ENCODE data around the gene PHOX2A.
A peak's percentile ranks its signal among the peaks of the same experiment; 100 is the strongest.

PHOX2A gene

DNA sequence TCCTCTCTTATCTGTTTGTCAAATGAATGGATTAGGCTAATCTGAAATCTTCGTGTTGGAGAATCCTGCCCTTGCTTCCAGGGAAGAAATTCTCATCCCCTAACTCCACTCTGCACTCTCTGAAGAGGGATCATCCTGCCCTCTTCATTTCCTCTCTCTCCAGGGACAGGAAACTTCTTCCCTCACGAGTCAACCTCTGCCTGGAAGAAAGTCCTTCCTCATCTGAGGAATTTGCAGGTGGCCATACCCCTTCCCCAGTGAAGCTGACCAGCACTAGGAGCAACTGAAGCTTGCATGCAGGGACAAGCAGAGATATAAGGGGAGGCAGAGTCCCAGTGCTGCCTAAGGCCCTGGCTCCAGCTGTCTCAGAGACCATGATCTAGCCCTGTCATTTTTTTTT, 3.6 kb upstream of the PHOX2A start:
- DNase-seq, result no peak

DNA sequence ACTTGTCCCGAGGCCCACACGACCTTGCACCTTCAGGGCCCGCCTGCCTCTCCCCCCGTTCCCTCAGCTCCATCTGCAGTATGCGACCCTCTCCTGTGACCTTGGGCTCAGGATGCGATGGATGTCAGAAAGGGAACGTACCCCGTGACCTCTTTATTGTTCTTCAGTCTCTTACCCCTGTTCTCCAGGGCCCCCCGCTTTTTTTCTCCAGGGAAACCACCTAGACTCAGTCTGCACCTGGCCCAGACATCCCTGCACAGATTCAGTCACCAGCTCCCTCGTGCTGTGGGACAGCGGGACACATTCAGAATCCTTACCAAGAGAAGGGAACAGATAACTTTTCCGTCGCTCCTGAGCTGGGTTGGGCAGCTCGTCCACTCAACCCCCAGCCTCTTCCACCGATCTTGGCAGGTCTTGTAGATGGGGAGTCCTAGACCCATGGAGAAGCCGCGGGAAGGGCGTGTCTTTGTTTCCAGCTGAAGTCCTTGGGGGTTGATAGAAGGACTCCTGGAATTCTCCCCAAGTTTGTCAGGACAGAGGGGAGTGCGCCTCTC, 1.4 kb upstream of the PHOX2A start:
- DNase-seq, result no peak

DNA sequence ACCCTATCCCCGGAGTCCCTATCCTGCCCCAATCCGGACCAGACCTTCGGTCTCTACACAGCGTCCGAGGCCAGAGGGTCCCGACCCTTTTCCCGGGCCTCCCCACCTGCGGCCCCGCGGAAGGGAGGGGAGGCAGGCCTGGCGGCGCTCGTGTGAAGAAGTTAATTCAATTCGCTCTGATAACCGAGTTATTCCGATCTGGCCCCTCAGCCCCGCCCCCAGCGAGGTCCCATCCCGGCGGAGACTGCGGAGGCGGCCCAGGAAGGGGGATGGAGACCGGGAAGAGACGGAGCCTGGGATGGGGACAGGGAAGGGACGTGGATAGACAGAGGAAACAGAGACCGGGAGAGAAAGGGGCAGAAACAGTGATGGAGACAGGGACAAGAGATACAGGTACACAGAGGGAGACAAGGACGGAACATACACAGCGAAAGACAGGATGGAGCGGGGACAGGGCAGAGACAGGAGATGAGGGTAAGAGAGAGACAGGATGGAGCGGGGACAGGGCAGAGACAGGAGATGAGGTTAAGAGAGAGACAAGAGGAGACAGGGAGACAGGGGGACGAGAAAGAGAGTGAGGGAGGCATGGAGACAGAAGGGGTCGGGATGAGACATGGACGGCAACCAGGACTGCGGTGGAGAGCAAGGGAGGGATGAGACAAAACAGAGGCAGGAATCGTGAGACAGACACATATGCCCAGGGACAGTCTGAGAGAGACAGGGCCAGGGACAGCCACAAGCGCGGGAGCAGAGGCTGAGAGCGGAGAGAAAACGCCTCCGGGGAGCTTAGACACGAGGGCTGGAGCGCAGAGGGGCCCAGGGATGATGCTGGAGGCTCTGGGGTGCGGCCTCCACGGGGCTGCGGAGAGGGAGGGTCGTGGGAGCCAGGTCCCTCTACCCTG, 636 bp upstream of the PHOX2A start:
- no peak for DNase-seq

DNA sequence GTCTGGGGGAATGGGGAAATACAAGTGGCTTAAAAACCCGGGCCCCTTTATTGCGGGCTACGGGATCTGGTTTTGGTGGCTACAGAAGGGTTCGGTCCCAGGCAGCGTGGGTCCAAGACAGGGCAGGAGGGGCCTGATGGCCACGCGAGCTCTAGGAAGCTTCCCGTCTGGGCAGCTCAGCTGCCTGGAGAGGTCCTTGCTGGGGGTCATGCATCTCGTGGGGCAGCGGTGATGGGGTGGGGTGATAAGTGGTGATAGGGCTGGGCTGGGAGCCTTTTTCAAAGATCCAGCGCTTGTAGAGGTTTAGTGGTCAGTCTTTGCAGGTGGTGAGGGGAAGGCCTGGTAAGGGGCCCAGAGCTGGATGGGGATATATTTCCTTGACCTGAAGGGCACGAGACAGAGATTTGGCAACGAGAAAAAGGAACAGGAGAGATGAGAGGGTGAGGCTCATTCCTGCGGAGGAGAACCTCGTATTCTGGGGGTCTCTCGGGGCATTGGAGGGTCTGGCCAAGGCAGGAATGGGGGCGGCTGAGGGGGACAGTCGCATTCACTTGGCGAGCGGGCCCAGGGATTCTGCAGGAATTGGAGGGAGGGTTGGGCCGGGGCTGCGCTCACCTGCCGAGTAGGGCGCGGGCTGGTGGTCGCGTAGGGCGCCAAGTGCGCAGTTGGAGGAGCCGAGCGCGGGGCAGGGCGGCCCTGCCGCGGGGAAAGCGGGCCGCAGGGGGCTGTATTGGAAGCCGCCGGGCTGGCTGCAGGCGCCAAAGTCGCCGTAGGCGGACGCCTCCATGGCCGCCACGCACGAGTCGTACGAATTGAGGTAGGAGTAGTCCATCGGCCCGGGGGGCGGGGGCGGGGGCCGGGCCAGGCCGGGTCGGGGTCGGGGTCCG, 560 bp downstream of the PHOX2A start:
- DNase-seq, result no peak

DNA sequence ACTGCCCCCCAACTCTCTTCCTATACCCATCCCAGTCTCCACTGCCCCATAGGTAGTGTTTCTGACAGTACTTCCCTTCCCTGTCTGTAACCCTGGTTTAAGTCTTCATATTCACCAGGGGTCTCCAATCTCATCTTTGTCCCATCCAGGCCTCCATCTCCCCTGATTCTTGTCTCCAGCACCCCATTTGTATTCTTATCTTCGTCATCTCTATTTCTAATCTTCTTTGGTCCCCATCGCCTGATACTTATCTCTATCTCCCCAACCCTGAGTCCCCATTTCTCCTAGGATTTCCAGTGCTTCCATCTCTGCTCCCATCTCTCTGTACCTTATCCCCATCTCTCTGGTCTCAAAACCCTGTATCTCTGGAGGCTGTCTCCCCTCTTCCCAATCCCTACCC, 1.8 kb downstream of the PHOX2A start:
- no peak for DNase-seq

DNA sequence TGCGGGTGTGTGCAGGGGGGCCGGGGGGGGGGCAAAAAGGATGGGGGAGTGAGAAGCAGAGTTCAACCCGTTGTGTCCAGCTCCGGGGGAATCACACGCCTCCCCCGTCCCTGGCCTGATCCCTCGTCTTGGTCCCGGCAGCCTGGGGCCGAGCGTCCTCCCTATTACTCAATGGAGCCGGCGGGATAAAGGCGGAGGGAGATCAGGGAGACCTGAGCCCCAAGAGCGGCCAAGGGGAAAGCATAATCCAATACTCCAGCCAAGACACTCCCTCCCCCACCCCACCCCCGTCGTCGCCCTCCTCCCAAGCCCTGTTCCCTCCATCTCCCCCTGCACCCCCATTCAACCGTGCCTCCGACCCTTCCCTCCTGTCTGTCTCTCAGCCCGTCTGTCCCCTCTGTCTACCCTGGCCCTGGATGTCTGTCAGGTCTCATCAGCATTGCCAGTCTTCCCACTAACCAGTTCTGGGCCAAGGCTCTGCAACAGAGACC, 2.6 kb downstream of the PHOX2A start:
- no peak for DNase-seq

DNA sequence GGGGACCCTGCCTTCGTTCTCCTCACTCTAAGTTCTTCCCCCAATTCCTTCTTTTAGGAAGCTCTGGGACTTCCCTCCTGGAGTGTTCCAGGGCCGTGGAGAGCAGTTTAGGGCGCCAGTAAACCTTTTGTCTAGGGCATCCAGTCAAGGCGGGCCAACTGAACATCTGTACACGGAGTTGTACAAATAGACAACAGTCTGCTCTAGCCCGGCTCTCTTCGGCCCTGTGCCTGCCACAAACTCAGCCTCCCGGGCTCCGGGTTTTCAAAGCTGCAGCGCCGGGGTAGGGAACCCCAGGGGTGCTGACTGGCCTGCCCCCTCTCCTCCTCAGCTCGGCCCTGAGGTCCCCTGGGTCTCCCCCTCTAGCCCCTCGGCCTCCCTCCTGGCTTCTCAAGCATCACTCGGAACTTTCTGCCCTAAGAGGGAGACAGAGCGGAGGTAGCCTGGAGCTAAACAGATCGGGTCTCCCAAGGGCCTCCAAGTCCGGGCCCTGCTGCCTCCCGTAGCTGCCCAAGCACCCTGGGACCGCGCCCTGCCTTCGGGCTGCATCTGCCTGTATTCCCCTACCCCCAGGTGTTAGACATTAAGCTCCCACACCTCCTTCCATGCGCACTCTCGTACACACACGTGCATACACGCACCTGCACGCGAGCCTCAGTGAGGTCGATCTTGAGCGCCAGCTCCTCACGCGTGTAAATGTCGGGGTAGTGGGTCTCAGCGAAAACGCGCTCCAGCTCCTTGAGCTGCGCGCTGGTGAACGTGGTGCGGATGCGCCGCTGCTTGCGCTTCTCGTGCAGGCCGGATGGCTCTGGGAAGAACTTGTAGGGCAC, 3.3 kb downstream of the PHOX2A start:
- no peak for DNase-seq

DNA sequence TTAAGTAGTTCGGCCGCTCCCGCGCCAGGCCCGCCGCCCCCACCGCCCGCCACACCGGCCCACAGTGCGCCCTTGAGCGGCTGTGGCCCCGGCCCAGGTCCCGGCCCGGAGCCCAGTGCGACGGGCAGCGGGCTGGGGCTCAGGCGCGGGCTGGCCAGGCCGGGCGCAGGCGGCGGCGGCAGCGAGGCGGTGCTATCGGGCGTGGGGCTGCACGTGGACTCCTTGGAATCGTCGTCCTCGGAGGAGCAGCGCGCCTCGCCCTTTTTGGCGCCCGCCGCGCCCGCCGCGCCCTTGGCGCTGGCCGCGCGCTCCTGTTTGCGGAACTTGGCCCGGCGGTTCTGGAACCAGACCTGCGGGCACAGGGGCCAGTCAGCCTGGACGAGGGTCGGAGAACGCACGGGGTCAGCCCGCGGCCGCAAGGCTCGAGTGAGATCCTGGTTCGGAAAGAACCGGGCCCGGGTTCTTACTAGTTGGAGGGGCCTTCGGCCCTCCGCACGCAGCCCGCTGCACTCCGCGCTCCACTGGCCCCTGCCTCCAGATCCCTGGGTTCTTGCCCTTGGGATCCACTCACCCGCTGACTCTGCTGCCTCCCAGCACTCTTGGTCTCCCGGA, 4.0 kb downstream of the PHOX2A start:
- peak; percentile 11 for DNase-seq

DNA sequence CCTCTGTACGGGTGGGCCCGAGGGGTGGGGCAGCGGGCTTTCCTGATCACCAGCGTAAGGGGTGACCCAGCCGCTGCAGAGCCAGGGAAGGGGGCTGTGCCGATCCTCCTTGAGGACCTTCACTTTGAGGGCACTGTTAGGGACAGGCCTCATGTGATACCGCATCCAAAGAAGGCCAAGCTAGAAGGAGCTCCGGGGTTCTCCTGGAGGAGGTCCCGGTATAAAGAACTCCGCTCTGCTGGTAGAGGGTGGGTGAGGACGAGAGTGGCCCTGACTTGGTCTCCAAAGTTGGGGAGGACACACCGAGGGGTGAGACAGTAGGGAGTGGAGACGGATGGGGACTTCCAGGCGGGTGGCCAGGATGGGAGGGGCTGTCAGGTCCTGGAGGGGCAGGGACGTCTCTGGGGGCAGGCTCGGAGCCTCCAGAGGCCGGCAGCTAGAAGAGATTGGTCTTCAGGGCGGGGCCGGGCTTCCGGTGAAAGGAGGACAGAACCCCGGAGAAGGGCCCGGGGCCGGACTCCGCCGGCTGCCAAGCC, 4.6 kb downstream of the PHOX2A start:
- DNase-seq, result no peak

DNA sequence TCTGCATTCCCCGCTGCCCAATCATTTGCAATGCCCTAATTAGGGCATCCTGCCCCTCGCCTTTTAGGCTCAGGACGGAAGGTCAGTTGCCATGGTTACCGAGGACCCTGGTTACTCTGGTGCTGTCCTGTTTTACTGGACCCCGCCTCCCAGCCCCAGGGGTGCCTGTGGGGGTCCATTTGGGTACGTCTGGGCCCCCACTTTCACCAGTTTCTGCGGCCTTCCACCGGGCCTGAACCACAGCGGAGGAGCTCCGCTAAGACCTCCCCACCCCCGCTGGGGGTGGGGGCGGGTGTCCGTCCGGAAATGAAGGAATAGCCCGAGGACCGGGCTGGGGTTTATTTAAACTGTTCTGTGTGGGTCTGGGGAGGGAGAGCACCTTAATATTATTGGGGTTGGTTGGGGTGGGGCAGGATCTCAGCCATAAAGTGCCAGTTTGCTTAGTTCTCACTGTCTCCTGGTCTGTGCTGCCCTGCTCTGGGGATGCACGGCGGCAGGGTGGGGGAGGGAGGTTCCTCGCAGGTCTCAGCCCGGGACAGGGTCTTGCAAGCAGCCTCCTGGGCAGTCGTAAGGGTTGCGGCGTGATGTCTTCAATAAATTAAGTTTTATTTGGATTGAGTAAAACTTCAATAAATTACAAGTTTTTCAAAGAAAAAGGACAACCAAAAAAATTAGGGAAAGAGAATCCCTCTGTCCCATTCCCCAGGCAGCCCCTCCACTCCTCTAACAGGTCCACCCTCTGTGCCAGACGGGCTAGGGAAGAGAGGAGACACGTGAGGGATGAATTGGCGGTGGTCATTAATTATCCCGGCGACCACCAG, 5.3 kb downstream of the PHOX2A start:
- DNase-seq, result no peak

DNA sequence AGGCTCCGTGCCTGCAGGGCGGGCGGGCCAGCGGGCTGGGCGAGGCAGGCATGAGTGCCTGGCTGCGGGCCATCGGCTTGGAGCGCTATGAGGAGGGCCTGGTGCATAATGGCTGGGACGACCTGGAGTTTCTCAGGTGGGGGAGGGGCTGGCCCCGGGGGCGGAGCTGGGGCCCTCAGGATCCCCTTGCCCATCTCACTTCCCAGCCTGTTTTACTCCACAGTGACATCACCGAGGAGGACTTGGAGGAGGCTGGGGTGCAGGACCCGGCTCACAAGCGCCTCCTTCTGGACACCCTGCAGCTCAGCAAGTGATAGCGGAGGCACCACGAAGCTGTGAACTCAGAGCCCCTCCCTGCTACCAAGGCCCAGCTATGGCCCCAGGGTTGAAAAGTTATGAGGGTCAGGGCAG, 5.9 kb downstream of the PHOX2A start:
- peak; percentile 18 for DNase-seq

DNA sequence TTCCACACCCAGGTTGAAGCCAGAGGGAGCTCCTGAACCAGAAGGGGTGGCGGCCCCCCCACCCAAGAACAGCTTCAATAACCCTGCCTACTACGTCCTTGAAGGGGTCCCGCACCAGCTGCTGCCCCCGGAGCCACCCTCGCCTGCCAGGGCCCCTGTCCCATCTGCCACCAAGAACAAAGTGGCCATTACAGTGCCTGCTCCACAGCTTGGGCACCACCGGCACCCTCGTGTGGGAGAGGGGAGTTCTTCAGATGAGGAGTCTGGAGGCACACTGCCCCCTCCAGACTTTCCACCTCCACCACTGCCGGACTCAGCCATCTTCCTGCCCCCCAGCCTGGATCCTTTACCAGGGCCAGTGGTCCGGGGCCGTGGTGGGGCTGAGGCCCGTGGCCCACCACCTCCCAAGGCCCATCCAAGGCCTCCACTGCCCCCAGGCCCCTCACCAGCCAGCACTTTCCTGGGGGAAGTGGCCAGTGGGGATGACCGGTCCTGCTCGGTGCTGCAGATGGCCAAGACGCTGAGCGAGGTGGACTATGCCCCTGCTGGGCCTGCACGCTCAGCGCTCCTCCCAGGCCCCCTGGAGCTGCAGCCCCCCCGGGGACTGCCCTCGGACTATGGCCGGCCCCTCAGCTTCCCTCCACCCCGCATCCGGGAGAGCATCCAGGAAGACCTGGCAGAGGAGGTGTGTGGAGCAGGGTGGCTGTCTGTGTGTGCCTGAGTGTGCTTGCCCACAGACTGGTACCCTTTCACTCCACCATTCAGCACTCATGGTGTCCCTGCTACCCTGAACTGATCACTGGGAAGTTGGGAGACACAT, 6.7 kb downstream of the PHOX2A start:
- no peak for DNase-seq

DNA sequence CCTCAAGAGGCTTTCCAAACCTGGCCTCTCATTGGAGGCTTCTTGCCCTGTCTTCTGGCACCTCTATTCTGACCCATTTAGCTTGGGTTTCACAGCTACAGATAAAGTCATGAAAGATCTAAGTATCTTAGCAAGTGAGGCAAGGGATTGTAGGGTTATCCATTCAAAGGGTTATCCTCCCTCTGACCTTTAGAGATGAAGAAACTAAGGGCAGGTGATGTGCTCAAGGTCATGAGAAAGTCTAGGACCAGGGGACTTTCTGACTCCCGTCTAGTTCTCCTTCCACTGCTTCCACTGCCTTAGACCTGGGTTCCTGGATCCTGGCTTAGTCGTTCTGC, 7.2 kb downstream of the PHOX2A start:
- no peak for DNase-seq

DNA sequence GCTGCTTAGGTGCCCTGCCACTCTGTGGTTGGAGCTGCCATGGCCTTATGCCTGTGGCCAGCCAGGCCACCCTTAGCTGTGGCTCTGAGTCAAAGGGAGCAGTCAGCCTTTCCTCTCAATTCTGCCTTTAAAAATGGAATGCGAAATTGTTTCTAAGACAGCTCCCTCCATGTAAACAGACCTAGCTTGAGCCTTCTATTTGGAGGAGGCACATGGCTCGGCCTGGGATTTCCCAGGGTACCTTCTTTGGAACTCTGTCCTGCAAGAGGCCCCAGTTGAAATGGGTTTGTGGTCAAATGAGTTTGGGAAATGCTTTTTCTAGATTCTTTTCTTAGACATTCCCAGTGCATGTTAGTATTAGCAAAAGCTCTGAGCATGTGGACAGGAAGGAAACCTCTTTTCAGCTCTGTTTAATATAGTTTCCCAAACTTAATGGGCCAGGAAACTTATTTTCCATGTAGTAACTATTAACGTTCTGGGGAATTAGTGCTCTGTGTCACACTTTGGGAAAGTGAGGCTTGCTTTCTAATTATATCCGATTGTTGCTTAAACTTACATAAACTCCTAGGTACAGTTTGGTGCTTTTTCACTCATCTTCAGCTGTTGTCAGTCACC, 7.8 kb downstream of the PHOX2A start:
- DNase-seq, result no peak

DNA sequence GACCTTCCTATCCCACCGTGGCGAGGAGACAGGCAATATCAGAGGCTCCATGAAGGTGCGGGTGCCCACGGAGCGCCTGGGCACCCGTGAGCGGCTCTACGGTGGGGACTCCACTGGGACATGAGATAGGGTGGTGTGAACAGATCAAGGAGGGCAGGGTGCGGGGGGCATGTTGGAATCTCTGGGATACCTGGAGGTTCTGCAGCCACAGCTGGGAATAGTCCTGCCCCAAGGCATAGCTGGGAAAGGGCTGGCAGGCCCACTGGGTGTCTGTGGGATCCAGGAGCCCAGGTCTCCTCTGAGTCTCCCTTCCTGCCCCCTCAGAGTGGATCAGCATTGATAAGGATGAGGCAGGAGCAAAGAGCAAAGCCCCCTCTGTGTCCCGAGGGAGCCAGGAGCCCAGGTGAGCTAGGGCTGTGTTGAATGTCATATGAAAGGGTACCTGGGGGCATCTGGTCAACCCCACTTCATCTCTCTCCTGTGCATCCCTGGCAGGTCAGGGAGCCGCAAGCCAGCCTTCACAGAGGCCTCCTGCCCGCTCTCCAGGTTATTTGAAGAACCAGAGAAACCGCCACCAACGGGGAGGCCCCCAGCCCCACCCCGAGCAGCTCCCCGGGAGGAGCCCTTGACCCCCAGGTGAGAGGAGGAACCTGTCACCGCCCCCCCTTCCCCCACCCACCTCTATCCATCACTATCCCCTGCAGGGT, 8.5 kb downstream of the PHOX2A start:
- no peak for DNase-seq

DNA sequence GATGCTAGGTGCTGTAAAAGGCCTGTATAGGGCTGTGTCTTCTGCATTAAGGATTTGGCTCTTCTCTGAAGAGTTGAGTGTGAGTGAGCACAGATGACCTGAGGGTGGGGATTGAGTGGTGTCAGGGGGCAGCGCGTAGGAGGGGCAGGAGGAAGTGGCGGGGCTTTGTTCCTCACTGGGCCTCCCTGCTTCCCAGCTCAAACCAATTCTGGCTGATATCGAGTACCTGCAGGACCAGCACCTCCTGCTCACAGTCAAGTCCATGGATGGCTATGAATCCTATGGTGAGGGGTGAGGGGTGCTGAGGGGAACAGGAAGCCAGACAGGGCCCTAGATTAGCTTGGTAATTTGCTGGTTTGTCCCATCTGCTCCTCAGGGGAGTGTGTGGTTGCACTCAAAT, 9.1 kb downstream of the PHOX2A start:
- no peak for DNase-seq

DNA sequence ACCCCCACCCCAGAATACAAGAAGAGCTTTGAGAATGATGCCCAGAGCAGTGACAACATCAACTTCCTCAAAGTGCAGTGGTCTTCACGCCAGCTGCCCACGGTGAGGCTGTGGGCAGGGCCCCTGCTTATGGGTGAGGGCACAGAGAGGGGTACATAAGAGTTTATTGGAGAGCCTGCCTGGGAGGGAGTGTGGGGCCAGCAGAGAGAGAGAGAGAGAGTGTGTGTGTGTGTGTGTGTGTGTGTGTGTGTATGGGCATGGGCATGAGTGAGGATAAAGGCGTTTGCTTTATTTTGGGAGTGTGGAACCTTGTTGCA, 9.5 kb downstream of the PHOX2A start:
- DNase-seq, result no peak

DNA sequence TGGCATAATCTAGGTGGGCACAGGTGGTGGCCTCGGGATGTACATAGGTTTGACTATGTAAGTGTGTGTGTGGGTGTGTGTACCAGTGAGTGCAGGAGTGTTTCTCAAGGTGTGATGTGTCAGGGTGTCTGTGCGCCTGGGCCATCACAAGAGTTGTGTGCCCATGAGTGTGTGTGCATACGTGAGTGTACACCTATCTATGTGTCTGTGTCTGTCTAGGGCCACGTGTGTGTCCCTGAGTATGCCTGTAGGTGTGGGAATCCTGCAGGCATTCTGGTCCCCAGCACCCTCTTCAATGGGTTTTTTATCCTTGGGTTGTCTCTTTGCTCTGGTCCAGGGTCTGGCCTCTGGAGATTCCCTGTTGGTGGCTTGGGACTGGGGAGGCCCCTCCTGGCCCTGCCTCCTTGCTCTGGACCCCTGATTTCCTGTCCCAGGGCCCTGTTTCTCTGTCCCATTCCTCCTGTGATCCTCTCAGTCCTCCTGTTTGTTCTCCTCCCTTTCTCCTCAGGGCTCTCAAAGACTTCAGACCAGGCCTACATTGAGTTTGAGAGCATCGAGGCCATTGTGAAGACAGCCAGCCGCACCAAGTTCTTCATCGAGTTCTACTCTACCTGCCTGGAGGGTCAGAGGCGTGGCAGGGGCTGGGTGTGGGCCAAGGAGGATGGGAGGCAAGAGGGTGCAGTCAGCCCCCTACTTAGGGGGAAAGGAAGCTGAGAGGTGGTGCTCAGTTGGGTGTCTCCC, 10.0 kb downstream of the PHOX2A start:
- no peak for DNase-seq
